Activated naive CD4-positive, alpha-beta T cell treated with anti-CD3 and anti-CD28 coated beads for 36 hours (primary cell): ENCODE results near the gene TEX26. TPM values are rescaled to one million over a fixed set of nuclear protein-coding genes. Genes with fewer than 3 reads are reported as not detected.
"Not testable (repeated sequence)": the region's sequence is repeated elsewhere in the genome, so short reads cannot be mapped to it uniquely, and the experiment has no call there.

ENCODE experiments used
- CTCF ChIA-PET: fragments of 350-600 bp; sonication (Branson Sonifier 250); formaldehyde crosslinking; loops from one replicate; lab custom pipeline; 2021; ENCODE audit warnings: antibody characterized with exemption; lab: Charles Lee
- DNase-seq: peaks from one replicate; pipeline ENCODE4 v3.0.0-alpha.2; 2020
- H3K27ac Mint-ChIP-seq: one replicate; pipeline ENCODE4 v1.8.0; 2021; ENCODE audit warnings: mild to moderate bottlenecking, mixed read lengths
- H3K27me3 Mint-ChIP-seq: one replicate; pipeline ENCODE4 v1.8.0; 2021; ENCODE audit warnings: low read depth, mixed read lengths
- H3K36me3 Mint-ChIP-seq: one replicate; pipeline ENCODE4 v1.8.0; 2021; ENCODE audit warnings: low read depth, mixed read lengths
- H3K4me1 Mint-ChIP-seq: one replicate; pipeline ENCODE4 v1.8.0; 2021; ENCODE audit warnings: low read depth, mixed read lengths
- H3K4me3 Mint-ChIP-seq: one replicate; pipeline ENCODE4 v1.8.0; 2021; ENCODE audit warnings: mild to moderate bottlenecking, moderate library complexity, mixed read lengths
- H3K9me3 Mint-ChIP-seq: one replicate; pipeline ENCODE4 v1.8.0; 2021; ENCODE audit warnings: mixed read lengths
- intact Hi-C: fragments of 100-400 bp; cut with micrococcal nuclease; formaldehyde crosslinking; loops from one replicate; pipeline ENCODE4 v1.15.1; 2023
- total RNA-seq, 2 experiments: library from RNA; stranded (reverse); gene quantifications; one replicate each; pipeline ENCODE4 v1.2.3, GENCODE V29; 2021

TEX26 gene
- total RNA-seq, 2 experiments from 2014 or later: not detected

DNA sequence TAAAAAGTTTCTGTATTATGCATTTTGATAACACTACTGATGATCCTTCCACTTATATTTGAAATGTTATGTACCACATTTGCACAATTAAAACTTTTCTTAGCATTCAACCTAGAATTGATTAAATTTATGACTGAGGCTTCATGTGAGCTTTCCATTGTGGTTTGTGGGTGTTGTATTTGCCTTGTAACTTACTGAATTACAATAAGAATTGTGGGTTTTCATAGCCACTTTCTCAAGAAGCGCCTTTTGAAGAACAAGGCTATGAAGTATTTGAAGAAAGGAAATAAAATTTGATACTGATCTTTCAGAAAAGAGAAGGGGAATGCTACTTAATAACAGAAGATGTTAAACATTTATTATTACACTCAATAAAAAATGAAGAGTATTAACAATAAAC, 7.0 kb upstream of the TEX26 start:
- intact Hi-C loops: no loop called here
- H3K36me3 Mint-ChIP-seq: no peaks in the 10 kb centered on the region
- no peak overlapping the region for H3K4me3 Mint-ChIP-seq
- H3K27ac Mint-ChIP-seq: no peak overlapping the region
- H3K9me3 Mint-ChIP-seq: no peaks in the 10 kb centered on the region
- CTCF ChIA-PET: no interaction called here
- peaks cover 9% of the 10 kb centered on the region for H3K27me3 Mint-ChIP-seq
- no peak for DNase-seq
- H3K4me1 Mint-ChIP-seq: peaks cover 9% of the 10 kb centered on the region

DNA sequence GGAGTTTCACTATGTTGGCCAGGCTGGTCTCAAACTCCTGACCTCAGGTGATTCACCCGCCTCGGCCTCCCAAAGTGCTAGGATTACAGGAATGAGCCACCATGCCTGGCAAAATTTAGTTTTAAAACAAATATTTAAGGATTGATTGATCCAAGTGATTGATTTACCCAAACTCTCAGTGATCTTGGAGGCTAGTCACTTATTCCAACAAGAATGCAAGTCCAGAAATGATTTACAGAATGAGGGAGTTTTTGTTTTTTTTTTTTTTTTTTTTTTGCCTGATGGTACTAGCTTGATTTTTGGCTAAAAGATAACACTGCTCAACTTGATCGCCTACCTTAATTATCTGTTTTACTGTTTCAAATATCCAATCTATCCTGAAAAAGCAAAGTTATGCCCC, 5.7 kb upstream of the TEX26 start:
- intact Hi-C loops: no loop called here
- peaks cover 9% of the 10 kb centered on the region for H3K4me1 Mint-ChIP-seq

DNA sequence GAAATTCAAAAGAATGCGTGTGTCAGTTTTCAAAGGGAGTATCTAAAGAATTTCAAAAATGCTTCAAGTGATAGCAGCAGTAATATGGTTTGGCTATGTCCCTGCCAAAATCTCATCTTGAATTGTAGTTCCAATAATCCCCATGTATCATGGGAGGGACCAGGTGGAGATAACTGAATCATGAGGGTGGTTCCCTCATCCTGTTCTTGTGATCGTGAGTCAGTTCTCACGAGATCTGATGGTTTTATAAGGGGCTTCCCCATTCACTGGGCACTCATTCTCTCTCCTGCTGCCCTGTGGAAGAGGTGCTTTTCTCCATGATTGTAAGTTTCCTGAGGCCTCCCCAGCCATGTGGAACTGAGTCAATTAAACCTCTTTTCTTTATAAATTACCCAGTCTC, 5.3 kb upstream of the TEX26 start:
- H3K27ac Mint-ChIP-seq, DNase-seq, H3K36me3 Mint-ChIP-seq, H3K4me1 Mint-ChIP-seq, intact Hi-C loops, CTCF ChIA-PET, H3K9me3 Mint-ChIP-seq, H3K4me3 Mint-ChIP-seq: not testable (repeated sequence)
- peaks cover 12% of the 10 kb centered on the region for H3K27me3 Mint-ChIP-seq

More for the DNA sequence above, 5.7 kb upstream of the TEX26 start:
- no peaks in the 10 kb centered on the region for H3K36me3 Mint-ChIP-seq
- no peaks in the 10 kb centered on the region for H3K9me3 Mint-ChIP-seq
- H3K27me3 Mint-ChIP-seq: peaks cover 9% of the 10 kb centered on the region
- H3K27ac Mint-ChIP-seq: no peak overlapping the region
- no peak overlapping the region for H3K4me3 Mint-ChIP-seq
- no peak for DNase-seq
- CTCF ChIA-PET: no interaction called here

DNA sequence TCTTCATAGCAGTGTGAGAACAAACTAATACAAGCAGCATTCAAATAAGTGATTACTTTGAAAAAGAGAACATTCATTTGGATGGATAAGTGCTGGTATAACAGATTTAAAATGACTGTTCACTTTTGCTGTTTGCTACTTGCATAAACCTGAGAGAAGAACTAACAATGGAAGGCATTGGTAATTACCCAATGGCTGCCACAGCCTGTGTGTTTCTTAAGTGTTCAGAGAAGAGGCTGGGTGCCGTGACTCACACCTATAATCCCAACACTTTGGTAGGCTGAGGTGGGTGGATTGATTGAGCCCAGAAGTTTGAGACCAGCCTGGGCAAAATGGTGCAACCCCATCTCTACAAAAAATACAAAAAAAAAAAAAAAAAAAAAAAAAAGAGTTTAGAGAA, 4.9 kb upstream of the TEX26 start:
- intact Hi-C loops: no loop called here
- Mint-ChIP-seq H3K9me3 (no peaks in the 10 kb centered on the region), H3K27ac (no peak overlapping the region), H3K27me3 (peaks cover 16% of the 10 kb centered on the region), H3K4me1 (peaks cover 9% of the 10 kb centered on the region), H3K4me3 (no peak overlapping the region), H3K36me3 (no peaks in the 10 kb centered on the region)
- DNase-seq: no peak
- CTCF ChIA-PET: no interaction called here

DNA sequence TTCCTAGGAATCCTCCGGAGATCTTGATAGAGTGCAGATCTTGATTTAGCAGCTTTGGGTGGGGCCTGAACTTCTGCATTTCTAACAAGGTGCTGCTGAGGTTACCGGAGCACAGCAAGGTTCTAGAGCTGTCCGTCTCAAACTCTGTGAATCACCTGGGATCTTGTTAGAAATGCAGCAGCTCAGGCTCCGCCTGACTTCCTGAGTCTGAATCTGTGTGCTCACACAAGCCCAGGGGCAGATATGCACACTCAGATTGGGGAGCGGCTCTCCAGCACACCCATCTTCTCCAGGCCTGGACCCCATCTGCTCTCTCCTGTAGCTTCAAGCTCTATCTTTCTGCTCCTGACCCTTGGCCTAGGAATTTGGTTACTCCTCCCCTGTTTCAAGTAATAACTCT, 3.5 kb upstream of the TEX26 start:
- Mint-ChIP-seq H3K4me3 (no peak overlapping the region), H3K27me3 (peaks cover 13% of the 10 kb centered on the region), H3K9me3 (no peaks in the 10 kb centered on the region), H3K27ac (no peak overlapping the region), H3K36me3 (no peaks in the 10 kb centered on the region), H3K4me1 (peaks cover 9% of the 10 kb centered on the region)
- no peak for DNase-seq
- CTCF ChIA-PET: interaction anchor here (1.1 kb wide), 1 partner anchor 116 kb away, joined by 4 read pairs; no protein-coding TSS in a partner anchor
- intact Hi-C loops: no loop called here

DNA sequence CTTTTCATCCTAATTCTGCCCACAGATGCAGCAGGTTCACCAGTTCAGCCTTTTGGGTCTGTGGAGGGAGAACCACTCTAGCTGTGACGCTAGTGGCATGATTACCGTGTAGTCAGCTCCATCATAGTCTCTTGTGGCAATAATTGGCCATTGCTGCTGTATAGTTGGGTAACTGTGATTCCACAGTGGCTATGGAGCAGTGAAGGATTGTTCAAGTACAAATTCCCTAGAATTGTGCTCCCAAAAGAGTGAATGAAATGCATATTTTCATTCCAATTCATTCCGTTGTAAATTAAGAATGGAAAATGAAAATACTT, 856 bp downstream of the TEX26 start:
- Mint-ChIP-seq H3K4me3 (no peak overlapping the region), H3K27ac (no peak overlapping the region), H3K36me3 (no peaks in the 10 kb centered on the region), H3K4me1 (no peaks in the 10 kb centered on the region), H3K9me3 (peaks cover 2% of the 10 kb centered on the region), H3K27me3 (peaks cover 18% of the 10 kb centered on the region)
- intact Hi-C loops: no loop called here
- no peak for DNase-seq
- CTCF ChIA-PET: no interaction called here

DNA sequence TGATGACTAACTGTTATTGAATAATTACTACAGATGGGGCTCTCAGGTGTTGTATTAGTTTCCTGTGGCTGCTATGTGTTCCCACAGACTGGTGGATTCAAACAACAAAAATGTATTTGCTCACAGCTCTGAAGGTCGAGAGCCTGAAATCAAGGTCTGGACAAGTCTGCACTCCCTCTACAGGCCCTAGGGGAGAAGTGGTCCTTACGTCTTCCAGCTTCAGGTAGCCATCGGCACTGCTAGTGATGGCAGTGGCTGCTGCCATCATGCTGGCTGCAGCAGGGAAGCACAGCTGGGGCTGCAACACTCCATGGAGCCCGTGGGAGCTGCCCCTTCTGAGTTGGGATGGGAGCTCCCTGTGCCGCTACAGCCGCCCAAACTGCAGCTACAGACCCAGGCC, 1.9 kb downstream of the TEX26 start:
- H3K27ac Mint-ChIP-seq: no peak overlapping the region
- H3K4me1 Mint-ChIP-seq: no peaks in the 10 kb centered on the region
- H3K27me3 Mint-ChIP-seq: peaks cover 15% of the 10 kb centered on the region
- no peaks in the 10 kb centered on the region for H3K36me3 Mint-ChIP-seq
- no peak overlapping the region for H3K4me3 Mint-ChIP-seq
- peaks cover 3% of the 10 kb centered on the region for H3K9me3 Mint-ChIP-seq
- CTCF ChIA-PET: no interaction called here
- intact Hi-C loops: no loop called here
- no peak for DNase-seq

DNA sequence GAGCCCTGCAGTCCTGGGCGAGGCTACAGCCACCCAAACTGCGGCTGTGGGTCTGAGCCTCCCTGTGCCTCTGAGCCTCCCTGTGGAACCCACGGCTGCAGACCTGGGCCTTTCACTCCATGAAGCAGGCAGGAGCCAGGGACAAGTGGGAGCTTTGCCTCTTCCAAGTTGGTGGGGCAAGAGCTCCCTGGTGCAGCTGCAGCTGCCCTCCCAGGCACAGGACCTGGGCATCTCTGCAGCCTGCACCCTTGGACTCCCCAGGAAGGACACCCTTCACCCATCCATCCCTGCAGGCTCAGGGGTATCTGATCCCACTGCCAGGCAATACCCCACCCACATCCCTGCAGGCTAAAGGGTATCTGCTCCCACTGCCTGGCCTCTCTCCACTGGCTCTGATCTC, 2.3 kb downstream of the TEX26 start:
- Mint-ChIP-seq H3K27me3 (peaks cover 15% of the 10 kb centered on the region), H3K36me3 (no peaks in the 10 kb centered on the region), H3K27ac (no peak overlapping the region), H3K4me1 (no peaks in the 10 kb centered on the region), H3K4me3 (no peak overlapping the region), H3K9me3 (peaks cover 3% of the 10 kb centered on the region)
- intact Hi-C loops: no loop called here
- no peak for DNase-seq
- CTCF ChIA-PET: no interaction called here

DNA sequence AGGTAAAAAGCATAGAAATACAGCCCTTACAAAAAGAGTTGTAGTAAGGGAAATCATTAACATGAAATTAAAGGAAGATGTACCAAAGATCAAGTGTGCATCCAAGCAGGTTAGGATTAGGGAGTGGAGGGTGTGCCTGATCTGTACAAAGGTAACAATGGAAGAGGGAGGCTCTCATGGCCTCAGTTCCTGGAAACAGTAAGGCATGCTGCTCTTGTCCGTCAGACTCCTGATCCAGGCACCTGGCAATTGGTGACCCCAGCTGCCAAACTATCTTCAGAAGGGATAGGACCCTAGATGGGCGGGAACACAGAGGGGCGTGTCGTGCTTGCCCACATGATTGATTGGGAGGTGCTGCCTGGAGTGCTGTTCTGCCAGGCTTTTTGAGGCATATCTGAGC, 4.5 kb downstream of the TEX26 start:
- peaks cover 12% of the 10 kb centered on the region for H3K27me3 Mint-ChIP-seq
- H3K36me3 Mint-ChIP-seq: no peaks in the 10 kb centered on the region
- no peak overlapping the region for H3K27ac Mint-ChIP-seq
- intact Hi-C loops: no loop called here
- CTCF ChIA-PET: interaction anchor here (1.0 kb wide), 1 partner anchor 72 kb away, joined by 6 read pairs; no protein-coding TSS in a partner anchor
- no peak for DNase-seq
- peaks cover 3% of the 10 kb centered on the region for H3K9me3 Mint-ChIP-seq
- H3K4me3 Mint-ChIP-seq: no peak overlapping the region
- no peaks in the 10 kb centered on the region for H3K4me1 Mint-ChIP-seq

DNA sequence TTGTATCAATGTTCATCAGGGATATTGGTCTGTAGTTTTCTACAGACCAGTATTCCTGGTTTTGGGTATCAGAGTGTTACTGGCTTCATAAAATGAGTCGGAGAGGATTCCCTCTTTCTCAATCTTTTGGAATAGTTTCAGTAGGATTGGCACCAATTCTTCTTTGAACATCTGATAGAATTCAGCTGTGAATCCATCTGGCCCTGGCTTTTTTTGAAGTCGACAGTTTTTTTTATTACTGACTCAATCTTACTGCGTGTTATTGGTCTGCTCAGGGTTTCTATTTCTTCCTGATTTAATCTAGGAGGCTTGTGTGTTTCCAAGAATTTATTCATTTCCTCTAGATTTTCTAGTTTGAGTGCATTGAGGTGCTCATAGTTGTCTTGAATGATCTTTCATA, 11.4 kb downstream of the TEX26 start:
- Mint-ChIP-seq H3K4me1 (no peaks in the 10 kb centered on the region), H3K36me3 (no peaks in the 10 kb centered on the region), H3K9me3 (peaks cover 6% of the 10 kb centered on the region), H3K27me3 (peaks cover 8% of the 10 kb centered on the region), H3K27ac (no peak overlapping the region), H3K4me3 (no peak overlapping the region)
- intact Hi-C loops: no loop called here
- CTCF ChIA-PET: no interaction called here
- DNase-seq: no peak

DNA sequence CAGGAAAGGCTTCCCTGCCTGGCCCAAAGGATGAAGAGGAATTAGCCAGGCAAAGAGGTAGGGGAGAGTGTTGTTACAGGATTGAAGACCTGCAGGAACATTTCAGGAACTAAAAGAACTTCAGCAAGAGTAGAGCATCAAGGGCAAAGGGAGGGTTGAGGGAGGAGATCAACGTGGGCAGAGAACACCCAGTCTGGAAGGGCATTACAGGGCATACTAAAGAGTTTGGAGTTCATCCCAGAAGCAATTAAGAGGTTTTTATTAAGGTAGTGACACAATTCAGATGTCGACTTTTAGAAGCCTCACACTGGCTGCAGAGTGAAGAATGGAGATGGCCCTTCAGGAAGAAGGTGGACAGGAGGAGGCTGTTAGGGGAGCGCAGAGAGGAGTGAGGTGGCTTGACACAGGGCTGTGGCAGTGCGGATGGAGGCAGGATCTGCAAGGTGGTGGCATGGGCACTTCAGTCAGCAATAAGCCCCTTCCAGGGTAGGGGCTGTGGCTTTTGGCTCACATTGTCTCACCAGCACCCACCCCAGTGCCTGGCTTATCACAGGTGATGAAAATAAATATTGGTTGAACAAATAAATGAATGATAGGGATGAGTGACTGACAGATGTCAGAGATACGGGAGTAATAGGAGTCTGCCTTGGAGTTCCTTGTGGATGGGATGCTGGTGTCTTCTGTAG, 24.9 kb downstream of the TEX26 start:
- CTCF ChIA-PET: no interaction called here
- H3K36me3 Mint-ChIP-seq: no peaks in the 10 kb centered on the region
- H3K9me3 Mint-ChIP-seq: peaks cover 8% of the 10 kb centered on the region
- H3K4me3 Mint-ChIP-seq: no peak overlapping the region
- peaks cover 34% of the 10 kb centered on the region for H3K27me3 Mint-ChIP-seq
- DNase-seq: no peak
- H3K27ac Mint-ChIP-seq: no peak overlapping the region
- H3K4me1 Mint-ChIP-seq: no peaks in the 10 kb centered on the region
- intact Hi-C loops: no loop called here

DNA sequence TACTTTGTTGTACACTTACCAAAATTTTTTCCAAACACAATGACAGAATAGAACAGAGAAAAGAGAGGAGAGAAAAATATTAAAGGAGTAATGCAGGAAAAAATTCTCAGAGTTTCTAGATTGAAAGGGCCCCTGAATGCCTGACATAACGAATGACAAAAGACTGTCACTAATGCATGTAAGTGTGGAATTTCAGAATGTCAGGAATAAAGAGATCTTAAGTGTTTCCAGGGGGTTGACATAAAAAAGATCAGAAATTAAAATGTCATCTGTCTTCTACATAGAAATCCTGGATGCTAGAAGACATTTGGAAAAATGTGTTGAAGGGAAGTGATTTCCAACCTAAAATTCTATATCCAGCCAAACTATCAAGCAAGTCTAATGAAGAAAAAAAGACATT, 27.2 kb downstream of the TEX26 start:
- Mint-ChIP-seq H3K4me1 (no peaks in the 10 kb centered on the region), H3K36me3 (no peaks in the 10 kb centered on the region), H3K27ac (no peak overlapping the region), H3K4me3 (no peak overlapping the region), H3K27me3 (peaks cover 37% of the 10 kb centered on the region), H3K9me3 (peaks cover 8% of the 10 kb centered on the region)
- CTCF ChIA-PET: no interaction called here
- no peak for DNase-seq
- intact Hi-C loops: no loop called here

DNA sequence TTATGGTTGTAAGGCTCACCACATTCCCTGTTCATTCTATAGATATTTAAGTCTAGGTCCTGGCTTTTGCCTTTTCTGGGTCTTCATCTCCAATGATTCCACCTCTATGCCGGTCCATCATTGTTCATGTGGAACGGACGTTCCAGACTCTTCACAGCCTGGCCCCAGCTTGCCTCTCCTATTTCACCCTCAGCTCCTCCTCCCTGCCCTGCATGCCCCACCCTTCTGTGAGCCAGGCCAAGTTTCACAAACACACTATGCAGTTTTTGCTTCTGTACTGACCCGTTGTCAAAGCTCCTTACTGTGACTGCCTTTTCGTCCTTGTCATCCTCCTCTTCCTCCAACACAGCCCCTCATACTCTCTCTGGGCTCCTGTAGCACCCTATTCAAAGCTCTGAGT, 31.3 kb downstream of the TEX26 start:
- no peaks in the 10 kb centered on the region for H3K36me3 Mint-ChIP-seq

More for the DNA sequence above, 31.3 kb downstream of the TEX26 start:
- Mint-ChIP-seq H3K4me3 (no peak overlapping the region), H3K27ac (no peak overlapping the region), H3K4me1 (no peaks in the 10 kb centered on the region), H3K27me3 (peaks cover 31% of the 10 kb centered on the region), H3K9me3 (peaks cover 8% of the 10 kb centered on the region)
- no peak for DNase-seq
- CTCF ChIA-PET: no interaction called here
- intact Hi-C loops: no loop called here
